OCI-LY3 (cell line): Measurements from ENCODE around the gene C16orf92.

ENCODE experiments used
- CTCF ChIP-seq: fragments of 200-600, 300-600 bp; sonication (generic); IDR thresholded peaks from 2 replicates; pipeline ENCODE4 v1.5.1; 2014; ENCODE audit warnings: antibody characterized with exemption, low read length, low read depth
- EZH2phosphoT487 ChIP-seq: fragments of 200-600 bp; shearing (Covaris generic); IDR thresholded peaks from 2 replicates; pipeline ENCODE4 v1.6.1; 2018; ENCODE audit warnings: antibody characterized with exemption, mixed run types, low read depth

GRCh38 chr16:30017277-30017656 is 5.7 kb upstream of the C16orf92 start:
- TF ChIP-seq CTCF (no peak), EZH2phosphoT487 (no peak)
